ENCODE measurements around the gene CAPZB. TPM values are rescaled to one million over a fixed set of nuclear protein-coding genes. Genes with fewer than 3 reads are reported as not detected.
A peak's percentile ranks its signal among the peaks of the same experiment; 100 is the strongest.

CAPZB gene
- total RNA-seq, 1 donor from 2014 or later: 326 TPM

GRCh38 chr1:19397217-19397945 is 88.0 kb downstream of the CAPZB start:
- no peak for TF ChIP-seq CTCF (IDR thresholded peaks at IDR 0.05; ENCODE audit: partially characterized antibody, unreplicated experiment)
- Mint-ChIP-seq H3K4me3 (ENCODE audit: unreplicated experiment) (no peak overlapping the region), H3K27ac (ENCODE audit: unreplicated experiment) (no peak overlapping the region), H3K4me1 (ENCODE audit: low read depth, unreplicated experiment) (peaks cover 24% of the 10 kb centered on the region), H3K27me3 (ENCODE audit: unreplicated experiment) (peaks cover 4% of the 10 kb centered on the region), H3K9me3 (ENCODE audit: unreplicated experiment) (peaks cover 3% of the 10 kb centered on the region), H3K36me3 (ENCODE audit: unreplicated experiment) (no peaks in the 10 kb centered on the region)
- no peak for DNase-seq

GRCh38 chr1:19396280-19396679 is 89.1 kb downstream of the CAPZB start:
- no peak overlapping the region for H3K27ac Mint-ChIP-seq (ENCODE audit: unreplicated experiment)
- no peak overlapping the region for H3K4me3 Mint-ChIP-seq (ENCODE audit: unreplicated experiment)
- no peak for DNase-seq
- peaks cover 20% of the 10 kb centered on the region for H3K4me1 Mint-ChIP-seq (ENCODE audit: low read depth, unreplicated experiment)
- H3K36me3 Mint-ChIP-seq (ENCODE audit: unreplicated experiment): no peaks in the 10 kb centered on the region
- TF ChIP-seq CTCF (IDR thresholded peaks at IDR 0.05; ENCODE audit: partially characterized antibody, unreplicated experiment): no peak
- peaks cover 6% of the 10 kb centered on the region for H3K27me3 Mint-ChIP-seq (ENCODE audit: unreplicated experiment)
- H3K9me3 Mint-ChIP-seq (ENCODE audit: unreplicated experiment): peaks cover 2% of the 10 kb centered on the region

GRCh38 chr1:19395678-19396192 is 89.6 kb downstream of the CAPZB start:
- Mint-ChIP-seq H3K27ac (ENCODE audit: unreplicated experiment) (no peak overlapping the region), H3K27me3 (ENCODE audit: unreplicated experiment) (peaks cover 9% of the 10 kb centered on the region), H3K4me3 (ENCODE audit: unreplicated experiment) (no peak overlapping the region), H3K36me3 (ENCODE audit: unreplicated experiment) (no peaks in the 10 kb centered on the region), H3K4me1 (ENCODE audit: low read depth, unreplicated experiment) (peaks cover 21% of the 10 kb centered on the region), H3K9me3 (ENCODE audit: unreplicated experiment) (peaks cover 2% of the 10 kb centered on the region)
- DNase-seq: peak; percentile 32
- TF ChIP-seq CTCF (IDR thresholded peaks at IDR 0.05; ENCODE audit: partially characterized antibody, unreplicated experiment): no peak

- peaks cover 15% of the 10 kb centered on the region for H3K4me1 Mint-ChIP-seq (ENCODE audit: low read depth, unreplicated experiment)
- peak overlapping the region; percentile 12 for H3K27ac Mint-ChIP-seq (ENCODE audit: unreplicated experiment)
- H3K4me3 Mint-ChIP-seq (ENCODE audit: unreplicated experiment): no peak overlapping the region
- DNase-seq: no peak
- H3K9me3 Mint-ChIP-seq (ENCODE audit: unreplicated experiment): peaks cover 2% of the 10 kb centered on the region
- peaks cover 12% of the 10 kb centered on the region for H3K27me3 Mint-ChIP-seq (ENCODE audit: unreplicated experiment)
- H3K36me3 Mint-ChIP-seq (ENCODE audit: unreplicated experiment): no peaks in the 10 kb centered on the region
- TF ChIP-seq CTCF (IDR thresholded peaks at IDR 0.05; ENCODE audit: partially characterized antibody, unreplicated experiment): no peak
Measured at GRCh38 chr1:19393046-19393445, 92.3 kb downstream of the CAPZB start.

- Mint-ChIP-seq H3K9me3 (ENCODE audit: unreplicated experiment) (peaks cover 2% of the 10 kb centered on the region), H3K27ac (ENCODE audit: unreplicated experiment) (no peak overlapping the region), H3K36me3 (ENCODE audit: unreplicated experiment) (no peaks in the 10 kb centered on the region), H3K4me1 (ENCODE audit: low read depth, unreplicated experiment) (peaks cover 15% of the 10 kb centered on the region), H3K4me3 (ENCODE audit: unreplicated experiment) (no peak overlapping the region), H3K27me3 (ENCODE audit: unreplicated experiment) (peaks cover 12% of the 10 kb centered on the region)
- TF ChIP-seq CTCF (IDR thresholded peaks at IDR 0.05; ENCODE audit: partially characterized antibody, unreplicated experiment): no peak
- no peak for DNase-seq
Measured at GRCh38 chr1:19392221-19392620, 93.1 kb downstream of the CAPZB start.
